GM19395 (cell line): Measurements from ENCODE around the gene ATOSA.

Experiments used
- ATAC-seq: cut with Tn5 transposase; IDR thresholded peaks from one replicate; pipeline ENCODE4 v1.9.1; 2021; ENCODE audit warnings: mild to moderate bottlenecking, moderate library complexity; ENCODE audit not compliant: unreplicated experiment

Gene ATOSA

GRCh38 chr15:52679232-52680040 lies at the start of gene ATOSA:
ATOSA (minus strand) TSS chr15:52679388; CDS start chr15:52678021, 1,367 bp downstream.
- ATAC-seq, result peak; percentile 60

- no peak for ATAC-seq
Observed at GRCh38 chr15:52728899-52729298, 49.7 kb upstream of the ATOSA start.

- ATAC-seq, result no peak
Observed at GRCh38 chr15:52727815-52728214, 48.6 kb upstream of the ATOSA start.

GRCh38 chr15:52726195-52726594 lies 47.0 kb upstream of the ATOSA start:
- ATAC-seq, result no peak

GRCh38 chr15:52718551-52718950 lies 39.4 kb upstream of the ATOSA start:
- ATAC-seq, result no peak

GRCh38 chr15:52717924-52718323 lies 38.7 kb upstream of the ATOSA start:
- no peak for ATAC-seq

GRCh38 chr15:52717481-52717880 lies 38.3 kb upstream of the ATOSA start:
- no peak for ATAC-seq

- no peak for ATAC-seq
Observed at GRCh38 chr15:52716536-52716935, 37.3 kb upstream of the ATOSA start.

- ATAC-seq, result no peak
Observed at GRCh38 chr15:52715411-52715810, 36.2 kb upstream of the ATOSA start.

GRCh38 chr15:52714968-52715367 lies 35.8 kb upstream of the ATOSA start:
- no peak for ATAC-seq

GRCh38 chr15:52710708-52711389 lies 31.7 kb upstream of the ATOSA start:
- ATAC-seq, result peak; percentile 6

GRCh38 chr15:52710050-52710707 lies 31.0 kb upstream of the ATOSA start:
- ATAC-seq, result peak; percentile 71

- ATAC-seq, result peak; percentile 90
Observed at GRCh38 chr15:52709187-52709981, 30.2 kb upstream of the ATOSA start.

GRCh38 chr15:52706091-52706490 lies 26.9 kb upstream of the ATOSA start:
- no peak for ATAC-seq

GRCh38 chr15:52702390-52702789 lies 23.2 kb upstream of the ATOSA start:
- ATAC-seq, result no peak

- no peak for ATAC-seq
Observed at GRCh38 chr15:52699457-52699856, 20.3 kb upstream of the ATOSA start.

- no peak for ATAC-seq
Observed at GRCh38 chr15:52698514-52698913, 19.3 kb upstream of the ATOSA start.

GRCh38 chr15:52697051-52697450 lies 17.9 kb upstream of the ATOSA start:
- ATAC-seq, result no peak

GRCh38 chr15:52695154-52695553 lies 16.0 kb upstream of the ATOSA start:
- no peak for ATAC-seq

GRCh38 chr15:52689562-52689961 lies 10.4 kb upstream of the ATOSA start:
- no peak for ATAC-seq

GRCh38 chr15:52683580-52683979 lies 4.4 kb upstream of the ATOSA start:
- peak; percentile 60 for ATAC-seq
